NB4 (cell line): ENCODE results near the gene ODAM.

Source experiments
- DNase-seq: peaks from one replicate; pipeline ENCODE4 v3.0.0; 2010; ENCODE audit warnings: low read depth
- H3K4me3 ChIP-seq: one replicate; pipeline ENCODE4 v1.5.1; 2011; ENCODE audit warnings: mild to moderate bottlenecking, low read depth, low read length, moderate library complexity
- MYC ChIP-seq: IDR thresholded peaks from 2 replicates; pipeline ENCODE4 v1.6.1; 2011; ENCODE audit warnings: low read depth, low read length
- POLR2A ChIP-seq: IDR thresholded peaks from 2 replicates; pipeline ENCODE4 v1.6.1; 2011; ENCODE audit warnings: mild to moderate bottlenecking; ENCODE audit not compliant: insufficient read length; ENCODE audit errors: extremely low read depth
- TF ChIP-seq, protein P1 (sequence below): IDR thresholded peaks from 2 replicates; pipeline ENCODE4 v1.6.1; 2011; ENCODE audit warnings: low read depth, low read length
- TF ChIP-seq, protein P2 (sequence below): IDR thresholded peaks from one replicate; pipeline ENCODE4 v1.5.1; 2012; ENCODE audit warnings: low read depth, low read length

ODAM gene

DNA sequence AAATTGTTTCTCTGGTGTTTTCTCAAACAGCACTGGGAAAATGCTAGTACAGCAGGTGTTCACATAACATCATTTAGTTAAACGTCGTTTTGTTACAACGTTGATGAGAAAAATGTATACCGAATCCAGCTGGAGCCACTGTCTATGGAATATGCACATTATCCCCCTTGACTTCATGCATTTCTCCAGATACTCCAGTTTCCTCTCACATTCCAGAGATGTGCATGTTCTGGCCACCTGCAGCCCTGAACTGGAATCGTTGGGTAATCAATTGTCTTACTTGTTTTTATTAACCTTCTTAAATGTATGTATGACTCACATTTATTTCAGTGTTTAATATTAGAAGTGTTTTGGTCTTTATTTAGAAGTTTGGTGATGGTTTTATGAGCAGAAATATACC is 18.4 kb upstream of the ODAM start:
- TF ChIP-seq POLR2A, result no peak
- TF ChIP-seq, protein P1, sequence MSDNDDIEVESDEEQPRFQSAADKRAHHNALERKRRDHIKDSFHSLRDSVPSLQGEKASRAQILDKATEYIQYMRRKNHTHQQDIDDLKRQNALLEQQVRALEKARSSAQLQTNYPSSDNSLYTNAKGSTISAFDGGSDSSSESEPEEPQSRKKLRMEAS, result no peak
- TF ChIP-seq, protein P2, sequence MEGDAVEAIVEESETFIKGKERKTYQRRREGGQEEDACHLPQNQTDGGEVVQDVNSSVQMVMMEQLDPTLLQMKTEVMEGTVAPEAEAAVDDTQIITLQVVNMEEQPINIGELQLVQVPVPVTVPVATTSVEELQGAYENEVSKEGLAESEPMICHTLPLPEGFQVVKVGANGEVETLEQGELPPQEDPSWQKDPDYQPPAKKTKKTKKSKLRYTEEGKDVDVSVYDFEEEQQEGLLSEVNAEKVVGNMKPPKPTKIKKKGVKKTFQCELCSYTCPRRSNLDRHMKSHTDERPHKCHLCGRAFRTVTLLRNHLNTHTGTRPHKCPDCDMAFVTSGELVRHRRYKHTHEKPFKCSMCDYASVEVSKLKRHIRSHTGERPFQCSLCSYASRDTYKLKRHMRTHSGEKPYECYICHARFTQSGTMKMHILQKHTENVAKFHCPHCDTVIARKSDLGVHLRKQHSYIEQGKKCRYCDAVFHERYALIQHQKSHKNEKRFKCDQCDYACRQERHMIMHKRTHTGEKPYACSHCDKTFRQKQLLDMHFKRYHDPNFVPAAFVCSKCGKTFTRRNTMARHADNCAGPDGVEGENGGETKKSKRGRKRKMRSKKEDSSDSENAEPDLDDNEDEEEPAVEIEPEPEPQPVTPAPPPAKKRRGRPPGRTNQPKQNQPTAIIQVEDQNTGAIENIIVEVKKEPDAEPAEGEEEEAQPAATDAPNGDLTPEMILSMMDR, result no peak
- TF ChIP-seq MYC, result no peak
- H3K4me3 ChIP-seq, result no peak overlapping the region
- DNase-seq, result no peak

DNA sequence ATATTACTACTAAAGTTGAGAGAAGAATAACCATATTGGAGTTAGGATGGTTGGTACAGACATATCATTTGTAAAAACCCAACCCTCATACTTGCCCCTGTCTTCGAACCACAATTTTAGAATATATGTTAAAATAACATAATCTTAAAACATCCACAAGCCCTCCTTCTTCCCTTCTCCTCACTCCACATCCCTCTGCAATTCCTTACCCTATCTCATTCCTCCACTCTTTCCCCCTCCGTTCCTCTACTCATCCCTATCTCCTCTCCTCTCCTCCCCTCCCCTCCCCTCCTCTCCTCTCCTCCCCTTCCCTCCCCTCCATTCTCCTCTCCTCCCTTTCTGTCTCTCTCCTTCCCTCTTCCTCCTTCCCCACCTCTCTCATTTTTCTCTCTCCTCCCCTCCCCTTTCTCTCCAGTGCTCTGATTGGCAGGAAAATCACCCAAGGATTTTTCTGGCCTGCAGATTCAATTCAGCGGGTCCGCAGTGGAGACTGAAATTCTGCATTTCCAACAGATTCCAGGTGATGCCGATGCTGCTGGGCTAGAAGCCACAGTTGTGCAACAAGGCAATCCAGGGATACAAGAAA is 17.4 kb upstream of the ODAM start:
- H3K4me3 ChIP-seq, result no peak overlapping the region
- no peak for DNase-seq
- TF ChIP-seq, protein P2, result no peak
- TF ChIP-seq, protein P1, result no peak
- TF ChIP-seq POLR2A, result no peak
- TF ChIP-seq MYC, result no peak

DNA sequence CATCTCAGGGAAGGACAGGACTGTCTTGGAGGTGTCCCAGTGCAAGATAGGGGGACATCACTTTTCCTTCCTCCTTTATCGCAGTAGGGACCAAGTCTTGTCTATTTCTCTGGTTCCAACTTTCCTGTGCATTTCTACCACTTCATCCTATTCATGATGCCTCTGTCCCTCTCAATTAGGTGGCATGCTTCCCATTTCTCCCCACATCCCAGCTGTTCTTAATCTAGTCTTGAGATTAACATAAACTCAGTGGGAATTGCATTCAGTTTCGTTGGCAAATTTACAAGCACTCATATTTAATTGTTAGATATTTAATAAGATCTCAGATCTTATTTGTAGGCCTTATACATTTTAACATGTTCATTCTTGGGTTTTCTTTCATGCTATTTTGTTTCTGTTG is 15.7 kb upstream of the ODAM start:
- TF ChIP-seq POLR2A, result no peak
- TF ChIP-seq, protein P1, result no peak
- no peak for TF ChIP-seq MYC
- TF ChIP-seq, protein P2, result no peak
- H3K4me3 ChIP-seq, result no peak overlapping the region
- DNase-seq, result no peak

DNA sequence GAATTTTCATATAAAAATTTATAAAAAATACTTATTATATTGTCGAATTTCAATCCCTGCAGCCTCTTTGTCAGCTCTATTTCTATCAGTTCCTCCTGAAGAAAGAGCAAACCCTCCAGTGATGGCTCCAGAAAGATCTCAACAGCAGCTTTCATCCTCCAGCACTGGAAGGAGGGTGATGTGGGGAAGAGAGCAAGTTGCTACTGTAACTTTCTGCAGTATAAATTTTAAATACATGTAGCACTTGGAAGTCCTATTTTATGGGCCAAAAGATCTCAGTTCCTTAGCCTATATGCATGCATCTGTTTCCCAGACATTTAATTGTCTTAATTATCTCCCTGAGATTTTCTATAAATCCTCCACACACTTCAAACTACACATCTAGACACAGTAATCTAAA is 13.7 kb upstream of the ODAM start:
- DNase-seq, result no peak
- TF ChIP-seq MYC (no peak), POLR2A (no peak)
- TF ChIP-seq, protein P1, result no peak
- TF ChIP-seq, protein P2, result no peak
- no peak overlapping the region for H3K4me3 ChIP-seq

DNA sequence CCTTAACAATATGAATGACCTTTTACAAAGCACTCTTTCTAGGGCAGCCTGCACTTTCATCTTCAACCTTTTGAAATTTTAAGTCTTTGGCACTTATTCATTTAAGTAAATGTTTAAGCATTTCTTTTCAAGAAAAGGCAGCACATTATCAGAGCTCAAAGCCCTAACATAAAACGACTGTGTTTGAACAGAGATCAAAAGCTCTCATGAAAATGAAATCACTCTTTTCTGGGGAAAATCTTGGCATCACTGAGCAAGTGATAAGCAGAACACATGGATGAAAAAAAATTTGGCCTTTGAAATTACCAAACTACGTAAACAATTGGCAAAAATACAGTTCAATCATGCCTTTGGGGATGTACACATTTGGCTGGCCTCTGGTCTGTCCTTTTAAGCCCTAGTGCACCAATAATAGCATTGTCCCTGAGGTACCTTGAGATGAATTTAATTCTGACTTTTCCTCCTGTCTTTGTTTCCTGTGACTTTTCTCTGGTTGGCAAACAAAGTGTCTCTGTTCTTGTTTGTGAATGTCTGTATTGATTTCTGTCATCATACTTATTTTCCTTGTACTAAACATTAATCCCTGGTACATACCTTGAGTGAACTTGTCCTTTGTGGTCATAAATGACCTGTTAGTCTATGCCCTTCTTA is 12.9 kb upstream of the ODAM start:
- no peak for DNase-seq
- H3K4me3 ChIP-seq, result no peak overlapping the region
- TF ChIP-seq MYC, result no peak
- TF ChIP-seq, protein P2, result no peak
- TF ChIP-seq, protein P1, result no peak
- TF ChIP-seq POLR2A, result no peak
